SK-N-SH (cell line): ENCODE data around the gene TMPRSS11D. TPM values are rescaled to one million over a fixed set of nuclear protein-coding genes. Genes with fewer than 3 reads are reported as not detected.

Experiments used
- CTCF ChIA-PET: fragments of 300-600, 350-600 bp; formaldehyde crosslinking; extraction: SDS; loops from one replicate; lab custom pipeline; 2021; lab: Yijun Ruan, JAX
- POLR2A ChIA-PET: fragments of 350-600 bp; sonication (Branson Sonifier 250); formaldehyde crosslinking; extraction: SDS; loops from one replicate; lab custom pipeline; 2020; ENCODE audit warnings: antibody characterized with exemption, inconsistent platforms; lab: Yijun Ruan, JAX
- DNase-seq: peaks from one replicate; pipeline ENCODE4 v3.0.0; 2012
- H2AFZ ChIP-seq: fragments of 200-600 bp; sonication (generic); 2 replicates; pipeline ENCODE4 v1.8.1; 2016; ENCODE audit warnings: antibody characterized with exemption, mild to moderate bottlenecking, low read depth
- H3F3A ChIP-seq: fragments of 200-600 bp; sonication (generic); replicated peaks from 2 replicates; pipeline ENCODE3; 2016; ENCODE audit warnings: antibody characterized with exemption, mild to moderate bottlenecking; ENCODE audit not compliant: insufficient read depth
- H3K27ac ChIP-seq, 2 experiments: fragments of 200-500 bp in 1 of 2; fragments of 200-600 bp in 1 of 2; sonication (Bioruptor generic) in 1 of 2; sonication (generic), shearing (Covaris generic) in 1 of 2; 2 replicates each; pipeline versions ENCODE4 v1.5.1 to v1.6.1; 2014 to 2016; ENCODE audit warnings: low read depth in 2 of 2, inconsistent platforms in 1 of 2, low read length in 1 of 2, mild to moderate bottlenecking in 1 of 2, mixed read lengths in 1 of 2
- H3K27me3 ChIP-seq: fragments of 200-600 bp; sonication (generic), shearing (Covaris generic); 2 replicates; pipeline ENCODE4 v1.6.1; 2016; ENCODE audit warnings: mixed run types; ENCODE audit not compliant: insufficient read depth
- H3K36me3 ChIP-seq, 2 experiments: fragments of 200-500 bp in 1 of 2; fragments of 200-600 bp in 1 of 2; sonication (Bioruptor generic) in 1 of 2; sonication (generic) in 1 of 2; replicated peaks in 1 of 2; 2 replicates each; pipeline versions ENCODE3 to v1.5.1; 2014 to 2016; ENCODE audit warnings: low read length in 1 of 2, mild to moderate bottlenecking in 1 of 2; ENCODE audit not compliant: insufficient read depth in 2 of 2, control insufficient read depth in 1 of 2
- H3K4me1 ChIP-seq, 2 experiments: fragments of 200-500 bp in 1 of 2; fragments of 200-600 bp in 1 of 2; sonication (Bioruptor generic) in 1 of 2; sonication (generic), shearing (Covaris generic) in 1 of 2; 2 replicates each; pipeline versions ENCODE4 v1.5.1 to v1.6.1; 2014 to 2016; ENCODE audit warnings: low read depth in 1 of 2, low read length in 1 of 2, mixed run types in 1 of 2; ENCODE audit not compliant: insufficient read depth in 2 of 2, control insufficient read depth in 1 of 2
- H3K4me2 ChIP-seq: fragments of 200-600 bp; sonication (generic), shearing (Covaris generic); 2 replicates; pipeline ENCODE4 v1.6.1; 2017; ENCODE audit warnings: mixed run types
- H3K4me3 ChIP-seq, 2 experiments: fragments of 200-500 bp in 1 of 2; fragments of 200-600 bp in 1 of 2; sonication (Bioruptor generic) in 1 of 2; sonication (generic), shearing (Covaris generic) in 1 of 2; 2 replicates each; pipeline versions ENCODE4 v1.5.1 to v1.8.1; 2014 to 2016; ENCODE audit warnings: low read depth in 2 of 2, inconsistent platforms in 1 of 2, low read length in 1 of 2, mild to moderate bottlenecking in 1 of 2, mixed read lengths in 1 of 2, moderate library complexity in 1 of 2
- H3K79me2 ChIP-seq: fragments of 200-600 bp; sonication (generic); 2 replicates; pipeline ENCODE4 v1.8.1; 2017; ENCODE audit warnings: mild to moderate bottlenecking; ENCODE audit not compliant: insufficient read depth
- H3K9ac ChIP-seq: fragments of 200-600 bp; sonication (generic); 2 replicates; pipeline ENCODE4 v1.6.1; 2017; ENCODE audit warnings: mixed run types
- H3K9me2 ChIP-seq: fragments of 200-600 bp; sonication (generic); 2 replicates; pipeline ENCODE4 v1.6.1; 2017; ENCODE audit warnings: mixed run types
- H3K9me3 ChIP-seq: fragments of 200-600 bp; sonication (generic); 2 replicates; pipeline ENCODE4 v1.6.1; 2017; ENCODE audit warnings: mixed run types, mild to moderate bottlenecking, moderate library complexity
- H4K20me1 ChIP-seq: fragments of 200-600 bp; sonication (generic); 2 replicates; pipeline ENCODE4 v1.6.1; 2017; ENCODE audit warnings: mild to moderate bottlenecking, mixed run types; ENCODE audit not compliant: insufficient read depth
- EZH2phosphoT487 ChIP-seq: fragments of 200-600 bp; sonication (generic); IDR thresholded peaks from 2 replicates; pipeline ENCODE4 v1.6.1; 2017; ENCODE audit warnings: low read depth, mixed run types, mild to moderate bottlenecking, antibody characterized with exemption, moderate library complexity, borderline replicate concordance
- FOSL2 ChIP-seq: IDR thresholded peaks from 2 replicates; pipeline ENCODE4 v1.4.0; 2012; ENCODE audit warnings: low read depth, mild to moderate bottlenecking, moderate library complexity, borderline replicate concordance
- FOXJ3 ChIP-seq: sonication (generic); formaldehyde crosslinking; IDR thresholded peaks from 2 replicates; pipeline ENCODE4 v1.5.1; 2020; ENCODE audit warnings: mild to moderate bottlenecking, missing genetic modification reagents
- GABPA ChIP-seq: IDR thresholded peaks from 2 replicates; pipeline ENCODE4 v1.4.0; 2012; ENCODE audit warnings: low read depth, mild to moderate bottlenecking
- GATA2 ChIP-seq: sonication (generic); formaldehyde crosslinking; IDR thresholded peaks from 2 replicates; pipeline ENCODE4 v1.5.0; 2020; ENCODE audit warnings: mild to moderate bottlenecking, missing genetic modification reagents
- MAX ChIP-seq: IDR thresholded peaks from 2 replicates; pipeline ENCODE4 v1.4.0; 2012; ENCODE audit warnings: low read depth
- NRF1 ChIP-seq: IDR thresholded peaks from 2 replicates; pipeline ENCODE4 v1.6.1; 2012; ENCODE audit warnings: low read depth, mild to moderate bottlenecking, low read length
- POLR2AphosphoS5 ChIP-seq: IDR thresholded peaks from 2 replicates; pipeline ENCODE4 v1.6.1; 2012; ENCODE audit warnings: low read depth, low read length
- RAD21 ChIP-seq: IDR thresholded peaks from 2 replicates; pipeline ENCODE4 v1.6.1; 2012; ENCODE audit warnings: mild to moderate bottlenecking, low read length
- REST ChIP-seq: IDR thresholded peaks from 2 replicates; pipeline ENCODE4 v1.6.1; 2012; ENCODE audit warnings: mild to moderate bottlenecking, low read depth, low read length, moderate library complexity
- SMC3 ChIP-seq: IDR thresholded peaks from 2 replicates; pipeline ENCODE4 v1.6.1; 2012; ENCODE audit warnings: low read depth, low read length, improper control_type of control experiment
- TAF1 ChIP-seq: IDR thresholded peaks from 2 replicates; pipeline ENCODE4 v1.6.1; 2012; ENCODE audit warnings: low read depth, mild to moderate bottlenecking, low read length, moderate library complexity, borderline replicate concordance
- USF1 ChIP-seq: IDR thresholded peaks from 2 replicates; pipeline ENCODE4 v1.4.0; 2012; ENCODE audit warnings: low read depth, borderline replicate concordance
- YY1 ChIP-seq: IDR thresholded peaks from 2 replicates; pipeline ENCODE4 v1.4.0; 2012; ENCODE audit warnings: low read depth, mild to moderate bottlenecking
- ZBTB33 ChIP-seq: IDR thresholded peaks from 2 replicates; pipeline ENCODE4 v1.4.0; 2012; ENCODE audit warnings: low read depth, borderline replicate concordance
- WGBS: methylation state at CpG from one replicate; pipeline ENCODE4 v1.1.6; 2017; ENCODE audit warnings: low lambda C conversion rate; 5-methylcytosine and 5-hydroxymethylcytosine counted together
- polyA plus RNA-seq, 3 experiments: library from polyadenylated mRNA; depleted of rRNA; stranded (reverse); fragments of >200 nt; gene quantifications; 2 replicates each; pipeline ENCODE4 v1.2.3, GENCODE V29; 2012

The TMPRSS11D gene
- polyA plus RNA-seq, 1 of the 3 experiments (the other 2 are of a cell fraction), result 0.02 TPM

- TF ChIP-seq USF1, result no peak
- no peak for TF ChIP-seq ZBTB33
- TF ChIP-seq MAX, result no peak
- no peak for TF ChIP-seq GABPA
- TF ChIP-seq YY1, result no peak
- no peak for TF ChIP-seq FOXJ3
- no peak for TF ChIP-seq REST
- TF ChIP-seq NRF1, result no peak
- no peak for TF ChIP-seq SMC3
- no peak for TF ChIP-seq GATA2 (CRISPR knock-in tag)
- TF ChIP-seq RAD21, result no peak
- no peak for TF ChIP-seq FOSL2
- no peak for TF ChIP-seq TAF1
- no peak for TF ChIP-seq EZH2phosphoT487
- no peak for TF ChIP-seq POLR2AphosphoS5
- Histone ChIP-seq H3K4me3 (no peak overlapping the region), H3K4me1 (no peaks in the 10 kb centered on the region), H3K9me2 (no peaks in the 10 kb centered on the region; the same call in 1 of the 2 replicates), H2AFZ (no peak overlapping the region), H3K36me3 (no peaks in the 10 kb centered on the region), H3K9ac (no peak overlapping the region), H3K4me2 (no peak overlapping the region), H3K27ac (no peak overlapping the region), H3K9me3 (no peaks in the 10 kb centered on the region), H3K27me3 (no peaks in the 10 kb centered on the region), H3F3A (no peaks in the 10 kb centered on the region), H4K20me1 (no peaks in the 10 kb centered on the region), H3K79me2 (no peaks in the 10 kb centered on the region)
- POLR2A ChIA-PET, result no interaction called here
- 74% methylated on average over 1 of the region's 1 CpG for WGBS
- CTCF ChIA-PET, result no interaction called here
- no peak for DNase-seq
Measured at GRCh38 chr4:67894659-67895058, 10.9 kb upstream of the TMPRSS11D start.
